NCI-H187 (cell line): ENCODE results near the gene PORCN.
"Not testable (repeated sequence)": the region's sequence is repeated elsewhere in the genome, so short reads cannot be mapped to it uniquely, and the experiment has no call there.

Source experiments
- DNase-seq, 2 experiments: peaks; one replicate each; lab custom pipeline; 2025; lab: John Stamatoyannopoulos, UW

PORCN gene

GRCh38 chrX:48540480-48540879 is 31.7 kb downstream of the PORCN start:
- DNase-seq, result no peak

GRCh38 chrX:48541140-48541814 is 32.5 kb downstream of the PORCN start:
- no peak for DNase-seq

DNA sequence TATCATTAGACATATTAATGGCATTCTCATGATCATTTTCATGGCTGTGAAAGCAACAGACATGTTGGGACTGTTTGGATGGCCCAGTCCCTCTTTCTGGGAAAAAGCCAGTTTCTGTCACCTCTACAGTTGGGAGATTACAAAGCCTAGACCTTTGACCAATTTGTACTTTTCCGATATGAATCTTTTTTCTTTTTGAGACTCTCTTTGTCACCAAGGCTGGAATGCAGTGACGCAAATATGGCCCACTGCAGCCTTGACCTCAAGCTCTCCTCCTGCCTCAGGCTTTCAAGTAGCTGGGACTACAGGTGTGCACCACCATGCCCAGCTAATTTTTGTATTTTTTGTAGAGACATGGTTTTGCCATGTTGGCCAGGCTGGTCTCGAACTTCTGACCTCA is 40.1 kb downstream of the PORCN start:
- no peak for DNase-seq

DNA sequence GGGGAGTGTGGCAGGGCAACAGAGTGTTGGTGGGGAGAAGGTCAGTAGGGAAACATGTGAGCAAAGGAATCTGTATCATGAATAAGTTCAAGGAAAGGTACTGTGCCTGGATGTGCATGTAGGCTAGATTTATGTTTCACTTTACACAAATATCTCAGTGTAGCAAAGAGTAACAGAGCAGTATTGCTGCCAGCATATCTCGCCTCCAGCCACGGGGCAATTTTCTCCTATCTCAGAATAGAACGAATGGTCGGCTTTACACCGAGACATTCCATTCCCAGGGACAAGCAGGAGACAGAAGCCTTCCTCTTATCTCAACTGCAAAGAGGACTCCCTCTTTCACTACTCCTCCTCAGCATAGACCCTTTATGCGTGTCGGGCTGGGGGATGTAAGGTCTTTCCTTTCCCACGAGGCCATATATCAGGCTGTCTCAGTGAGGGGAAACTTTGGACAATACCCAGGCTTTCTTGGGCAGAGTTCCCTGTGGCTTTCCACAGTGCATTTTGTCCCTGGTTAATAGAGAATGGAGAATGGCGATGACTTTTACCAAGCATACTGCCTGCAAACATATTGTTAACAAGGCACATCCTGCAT is 47.0 kb downstream of the PORCN start:
- not testable (repeated sequence) for DNase-seq

- no peak for DNase-seq
Observed at GRCh38 chrX:48558271-48558670, 49.5 kb downstream of the PORCN start.

DNA sequence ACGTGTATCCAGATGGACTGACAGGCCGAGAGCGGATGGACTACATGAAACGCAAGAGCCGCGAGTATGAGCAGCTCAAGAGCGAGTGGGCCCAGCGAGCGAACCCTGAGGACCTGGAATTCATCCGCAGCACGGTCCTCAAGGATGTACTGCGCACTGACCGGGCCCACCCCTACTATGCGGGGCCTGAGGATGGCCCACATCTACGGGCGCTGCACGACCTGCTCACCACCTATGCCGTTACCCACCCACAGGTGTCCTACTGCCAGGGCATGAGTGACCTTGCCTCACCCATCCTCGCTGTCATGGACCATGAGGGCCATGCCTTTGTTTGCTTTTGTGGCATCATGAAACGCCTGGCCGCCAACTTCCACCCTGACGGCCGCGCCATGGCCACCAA is 50.8 kb downstream of the PORCN start:
- DNase-seq, result no peak

- DNase-seq, result no peak
Observed at GRCh38 chrX:48560056-48560455, 51.3 kb downstream of the PORCN start.

DNA sequence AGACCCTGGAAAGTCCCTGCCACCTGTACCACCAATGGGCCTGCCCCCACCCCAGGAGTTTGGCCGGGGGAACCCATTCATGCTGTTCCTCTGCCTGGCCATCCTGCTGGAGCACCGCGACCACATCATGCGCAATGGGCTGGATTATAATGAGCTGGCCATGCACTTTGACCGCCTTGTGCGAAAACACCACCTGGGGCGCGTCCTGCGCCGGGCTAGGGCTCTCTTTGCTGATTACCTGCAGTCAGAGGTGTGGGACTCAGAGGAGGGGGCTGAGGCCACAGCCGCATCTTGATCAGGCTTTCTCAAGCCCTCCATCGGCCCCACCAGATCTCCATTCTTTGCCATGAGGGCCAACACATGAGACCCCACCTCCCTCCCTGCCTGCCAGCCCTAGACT is 51.9 kb downstream of the PORCN start:
- no peak for DNase-seq

DNA sequence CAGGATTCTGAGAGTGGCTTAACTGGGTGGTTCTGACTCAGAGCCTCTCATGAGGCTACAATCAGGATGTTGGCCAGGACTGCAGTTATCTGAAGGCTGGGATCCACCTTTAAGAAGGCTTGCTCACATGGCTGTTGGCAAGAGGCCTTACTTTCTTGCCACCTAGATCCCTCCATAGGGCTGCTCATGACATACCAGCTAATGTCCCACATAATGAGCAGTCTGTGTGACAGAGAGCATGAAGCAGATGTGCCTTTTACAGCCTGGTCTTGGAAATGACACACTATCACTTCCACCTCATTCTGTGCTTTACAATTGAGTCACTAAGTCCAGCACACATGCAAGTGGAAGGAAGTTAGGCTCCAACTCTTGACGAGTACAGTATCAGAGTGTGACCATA is 61.2 kb downstream of the PORCN start:
- no peak for DNase-seq
